ENCODE results near the gene NOG. TPM values are rescaled to one million over a fixed set of nuclear protein-coding genes. Genes with fewer than 3 reads are reported as not detected.
A peak's percentile ranks its signal among the peaks of the same experiment; 100 is the strongest.

NOG gene
- total and polyA plus RNA-seq, 2 donors = 1.3 TPM

DNA sequence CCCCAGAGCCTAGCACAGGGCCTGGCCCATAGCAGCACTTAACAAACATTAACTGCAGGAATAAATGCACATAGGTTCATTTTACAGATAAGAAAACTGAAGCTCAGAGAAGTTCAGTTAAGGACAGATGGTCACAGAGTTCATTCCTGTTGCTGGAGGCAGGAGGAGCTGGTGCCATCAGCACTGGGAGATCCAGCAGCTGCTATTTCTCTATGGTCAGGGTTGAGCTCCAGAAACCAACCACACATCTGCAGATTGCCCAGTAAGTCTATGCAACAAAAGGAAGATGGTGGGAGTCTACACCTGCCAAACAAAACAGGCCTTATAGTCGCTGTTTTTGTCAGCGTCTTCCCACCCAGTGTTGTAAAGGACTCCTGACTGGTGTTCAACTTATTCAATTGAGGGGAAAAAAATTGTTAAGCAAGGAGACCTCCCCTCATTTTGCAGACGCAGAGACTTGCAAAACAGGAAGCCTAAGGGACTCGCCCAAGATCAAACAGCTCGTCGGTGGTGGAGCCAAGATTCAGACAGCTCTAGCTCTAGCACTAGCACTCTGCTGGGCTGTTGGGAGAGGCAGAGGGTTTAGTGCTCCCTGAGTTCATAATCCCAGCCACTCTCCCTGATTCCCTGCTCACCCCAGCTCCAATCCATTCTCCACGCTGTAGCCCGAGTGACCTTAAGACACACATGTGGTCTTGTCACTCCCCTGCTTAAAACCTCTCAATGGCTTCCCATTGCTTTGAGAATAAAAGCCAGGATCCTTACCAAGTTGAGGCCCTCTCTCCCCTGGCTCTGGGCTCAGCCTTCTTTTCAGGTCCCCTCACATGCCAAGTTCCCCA, 9.0 kb downstream of the NOG start:
- peak in 5 of 9 donors; percentile 23 to 77 (median 37) for DNase-seq (ENCODE audit: low read depth in 6 of 9, low spot score in 9 of 9)
- no peaks in the 10 kb centered on the region for H3K36me3 ChIP-seq (ENCODE audit: control insufficient read depth in 2 of 2, insufficient read depth in 2 of 2, low read length in 1 of 2)
- H3K27me3 ChIP-seq (ENCODE audit: control insufficient read depth in 2 of 2, insufficient read depth in 1 of 2, low read length in 1 of 2) = peaks cover 14 to 20% of the 10 kb centered on the region in 2 donors
- no peaks in the 10 kb centered on the region for H3K9me3 ChIP-seq (ENCODE audit: control insufficient read depth in 2 of 2, insufficient read depth in 1 of 2, low read length in 1 of 2)
- H3K4me3 ChIP-seq (ENCODE audit: low read length in 2 of 2) = no peak overlapping the region
- peak overlapping the region; percentile 40 to 69 for H3K27ac ChIP-seq (ENCODE audit: low read depth in 1 of 2, low read length in 1 of 2)
- H3K4me1 ChIP-seq (ENCODE audit: control insufficient read depth in 2 of 2, insufficient read depth in 2 of 2, low read length in 2 of 2) = peaks cover 0 to 16% of the 10 kb centered on the region in 2 donors
- 80% methylated on average over 8 of the region's 8 CpGs for WGBS

DNA sequence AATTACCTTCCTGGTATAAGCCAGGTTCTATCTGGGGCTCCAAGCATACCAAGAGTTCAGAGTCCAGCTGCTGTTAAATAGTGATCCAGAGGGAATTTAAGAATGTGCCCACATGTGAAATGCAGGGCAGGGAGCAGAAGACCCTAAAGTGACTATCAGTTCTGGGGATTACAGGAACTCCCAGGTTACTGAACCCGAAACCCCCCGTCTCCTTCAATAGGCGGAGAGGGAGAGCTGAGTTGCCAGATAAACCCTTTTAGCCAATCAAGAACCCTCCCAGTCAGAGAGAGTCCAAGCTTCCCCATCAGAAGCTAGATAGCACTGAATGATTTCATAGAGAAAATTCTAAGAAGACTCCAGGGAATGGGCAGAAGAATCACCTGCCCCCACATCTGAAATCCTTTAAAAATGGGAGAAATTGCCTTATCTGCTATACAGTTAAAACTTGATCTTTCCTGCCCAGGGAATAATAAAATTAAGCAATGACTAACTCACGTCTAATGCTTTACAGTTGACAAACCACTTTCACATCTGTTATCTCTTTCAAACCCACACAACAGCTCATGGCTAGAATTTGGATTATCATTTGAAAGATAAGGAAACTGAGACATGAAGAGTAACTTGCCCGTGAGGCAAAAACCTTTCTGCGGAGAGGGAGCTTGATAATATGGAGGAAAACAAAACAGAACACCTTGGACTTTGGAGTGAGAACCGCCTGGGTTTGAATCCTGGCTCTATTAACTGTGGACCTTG, 10.2 kb downstream of the NOG start:
- Histone ChIP-seq H3K36me3 (ENCODE audit: control insufficient read depth in 2 of 2, insufficient read depth in 2 of 2, low read length in 1 of 2) (no peaks in the 10 kb centered on the region), H3K4me3 (ENCODE audit: low read length in 2 of 2) (no peak overlapping the region), H3K27me3 (ENCODE audit: control insufficient read depth in 2 of 2, insufficient read depth in 1 of 2, low read length in 1 of 2) (peaks cover 6 to 9% of the 10 kb centered on the region in 2 donors), H3K9me3 (ENCODE audit: control insufficient read depth in 2 of 2, insufficient read depth in 1 of 2, low read length in 1 of 2) (no peaks in the 10 kb centered on the region), H3K27ac (ENCODE audit: low read depth in 1 of 2, low read length in 1 of 2) (peak overlapping the region in 1 of 2 donors; percentile 18), H3K4me1 (ENCODE audit: control insufficient read depth in 2 of 2, insufficient read depth in 2 of 2, low read length in 2 of 2) (peaks cover 0 to 12% of the 10 kb centered on the region in 2 donors)
- DNase-seq (ENCODE audit: low read depth in 6 of 9, low spot score in 9 of 9) = no peak
- 72% methylated on average over 7 of the region's 7 CpGs for WGBS

DNA sequence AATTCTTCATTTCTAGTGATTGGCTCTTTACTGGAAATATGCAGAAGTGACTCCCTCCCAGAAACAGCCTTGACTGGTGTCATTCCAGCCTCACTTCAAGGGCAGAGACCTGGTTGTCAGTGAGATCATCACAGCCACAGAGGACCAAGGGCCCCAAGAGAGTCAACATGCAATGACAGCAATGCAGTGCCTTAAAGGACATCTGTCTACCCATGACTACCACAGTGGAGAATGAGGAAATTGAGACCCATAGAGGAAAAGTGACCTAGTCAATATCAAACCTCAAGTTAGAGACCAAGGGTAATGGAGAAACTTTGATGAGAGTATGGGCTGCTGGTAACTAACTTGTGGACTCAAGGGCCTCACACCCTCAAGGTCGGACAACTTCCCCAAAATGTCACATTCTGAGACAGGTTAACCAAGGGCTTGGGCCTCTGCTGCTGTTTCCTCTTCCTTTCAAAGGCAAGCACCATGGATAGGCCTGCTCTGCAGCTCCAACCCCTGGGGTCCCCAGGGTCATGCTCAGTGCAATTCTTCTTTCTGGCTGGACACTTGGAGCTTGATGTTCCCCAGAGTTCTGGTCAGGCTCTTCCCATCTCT, 11.3 kb downstream of the NOG start:
- H3K9me3 ChIP-seq (ENCODE audit: control insufficient read depth in 2 of 2, insufficient read depth in 1 of 2, low read length in 1 of 2) = no peaks in the 10 kb centered on the region
- peaks cover 0 to 4% of the 10 kb centered on the region in 2 donors for H3K27me3 ChIP-seq (ENCODE audit: control insufficient read depth in 2 of 2, insufficient read depth in 1 of 2, low read length in 1 of 2)
- 52% methylated on average over 1 of the region's 1 CpG for WGBS
- DNase-seq (ENCODE audit: low read depth in 6 of 9, low spot score in 9 of 9) = no peak
- H3K36me3 ChIP-seq (ENCODE audit: control insufficient read depth in 2 of 2, insufficient read depth in 2 of 2, low read length in 1 of 2) = no peaks in the 10 kb centered on the region
- H3K4me3 ChIP-seq (ENCODE audit: low read length in 2 of 2) = no peak overlapping the region
- peaks cover 0 to 12% of the 10 kb centered on the region in 2 donors for H3K4me1 ChIP-seq (ENCODE audit: control insufficient read depth in 2 of 2, insufficient read depth in 2 of 2, low read length in 2 of 2)
- no peak overlapping the region for H3K27ac ChIP-seq (ENCODE audit: low read depth in 1 of 2, low read length in 1 of 2)

DNA sequence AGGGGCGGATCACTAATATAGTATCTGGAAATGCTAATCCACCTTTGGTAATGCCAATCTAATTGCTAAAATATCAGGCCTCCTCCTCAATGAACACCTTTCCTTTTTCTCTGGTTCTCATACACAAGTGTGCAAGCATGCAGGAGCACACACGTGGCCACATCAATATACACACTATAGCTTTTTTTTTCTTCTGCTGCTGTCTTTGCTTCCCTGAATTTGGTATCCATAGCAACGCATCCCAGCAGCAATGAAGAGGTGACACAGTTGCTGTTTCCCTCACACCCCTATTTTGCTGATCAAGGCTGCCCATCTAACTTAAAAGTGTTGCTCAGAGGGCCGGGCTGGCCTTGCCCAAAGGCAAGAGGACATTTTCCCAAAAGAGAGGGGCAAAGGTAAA, 15.4 kb downstream of the NOG start:
- Histone ChIP-seq H3K4me3 (ENCODE audit: low read length in 2 of 2) (no peak overlapping the region), H3K36me3 (ENCODE audit: control insufficient read depth in 2 of 2, insufficient read depth in 2 of 2, low read length in 1 of 2) (no peaks in the 10 kb centered on the region), H3K9me3 (ENCODE audit: control insufficient read depth in 2 of 2, insufficient read depth in 1 of 2, low read length in 1 of 2) (no peaks in the 10 kb centered on the region), H3K27me3 (ENCODE audit: control insufficient read depth in 2 of 2, insufficient read depth in 1 of 2, low read length in 1 of 2) (no peaks in the 10 kb centered on the region), H3K4me1 (ENCODE audit: control insufficient read depth in 2 of 2, insufficient read depth in 2 of 2, low read length in 2 of 2) (no peaks in the 10 kb centered on the region), H3K27ac (ENCODE audit: low read depth in 1 of 2, low read length in 1 of 2) (no peak overlapping the region)
- 94% methylated on average over 4 of the region's 4 CpGs for WGBS
- DNase-seq (ENCODE audit: low read depth in 6 of 9, low spot score in 9 of 9) = no peak

DNA sequence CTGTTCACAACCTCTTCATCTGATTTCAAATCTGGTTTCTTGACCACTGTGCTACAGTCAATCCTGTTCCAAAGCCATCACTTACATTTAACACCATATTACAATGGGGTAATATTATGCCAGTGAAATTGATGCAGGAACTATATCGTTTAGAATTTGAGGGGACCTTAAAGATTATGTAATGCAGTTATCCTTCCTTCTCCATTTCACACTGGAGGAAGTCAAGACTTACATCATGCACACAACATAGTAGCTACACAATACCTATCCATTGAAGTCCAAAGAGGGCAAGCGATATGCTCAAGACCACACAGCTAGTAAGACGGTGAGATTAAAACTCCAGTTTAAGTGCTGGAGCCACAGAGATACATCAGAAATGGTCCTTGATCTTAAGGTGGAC, 16.8 kb downstream of the NOG start:
- WGBS = 75% methylated on average over 3 of the region's 3 CpGs
- Histone ChIP-seq H3K4me3 (ENCODE audit: low read length in 2 of 2) (no peak overlapping the region), H3K36me3 (ENCODE audit: control insufficient read depth in 2 of 2, insufficient read depth in 2 of 2, low read length in 1 of 2) (no peaks in the 10 kb centered on the region), H3K4me1 (ENCODE audit: control insufficient read depth in 2 of 2, insufficient read depth in 2 of 2, low read length in 2 of 2) (no peaks in the 10 kb centered on the region), H3K27me3 (ENCODE audit: control insufficient read depth in 2 of 2, insufficient read depth in 1 of 2, low read length in 1 of 2) (no peaks in the 10 kb centered on the region), H3K9me3 (ENCODE audit: control insufficient read depth in 2 of 2, insufficient read depth in 1 of 2, low read length in 1 of 2) (no peaks in the 10 kb centered on the region), H3K27ac (ENCODE audit: low read depth in 1 of 2, low read length in 1 of 2) (no peak overlapping the region)
- no peak for DNase-seq (ENCODE audit: low read depth in 6 of 9, low spot score in 9 of 9)

DNA sequence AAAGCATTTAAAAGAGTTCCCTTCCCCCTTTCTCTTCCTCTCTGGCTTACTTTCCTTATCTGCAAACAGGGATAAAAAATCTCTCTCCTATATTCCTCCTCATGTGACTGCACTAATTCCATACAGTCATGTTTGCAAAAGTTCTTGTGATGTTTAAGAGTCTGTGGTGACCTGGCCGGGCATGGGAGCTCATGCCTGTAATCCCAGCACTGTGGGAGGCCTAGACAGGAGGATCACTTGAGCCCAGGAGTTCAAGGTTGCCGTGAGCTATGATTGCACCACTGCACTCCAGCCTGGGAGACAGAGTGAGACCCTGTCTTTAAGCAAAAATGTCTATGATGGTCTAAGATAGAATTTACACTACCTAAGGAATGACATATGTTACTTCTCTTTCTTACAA, 19.6 kb downstream of the NOG start:
- 93% methylated on average over 2 of the region's 2 CpGs for WGBS
- Histone ChIP-seq H3K9me3 (ENCODE audit: control insufficient read depth in 2 of 2, insufficient read depth in 1 of 2, low read length in 1 of 2) (no peaks in the 10 kb centered on the region), H3K4me3 (ENCODE audit: low read length in 2 of 2) (no peak overlapping the region), H3K36me3 (ENCODE audit: control insufficient read depth in 2 of 2, insufficient read depth in 2 of 2, low read length in 1 of 2) (no peaks in the 10 kb centered on the region), H3K27me3 (ENCODE audit: control insufficient read depth in 2 of 2, insufficient read depth in 1 of 2, low read length in 1 of 2) (no peaks in the 10 kb centered on the region), H3K4me1 (ENCODE audit: control insufficient read depth in 2 of 2, insufficient read depth in 2 of 2, low read length in 2 of 2) (no peaks in the 10 kb centered on the region), H3K27ac (ENCODE audit: low read depth in 1 of 2, low read length in 1 of 2) (no peak overlapping the region)
- no peak for DNase-seq (ENCODE audit: low read depth in 6 of 9, low spot score in 9 of 9)

DNA sequence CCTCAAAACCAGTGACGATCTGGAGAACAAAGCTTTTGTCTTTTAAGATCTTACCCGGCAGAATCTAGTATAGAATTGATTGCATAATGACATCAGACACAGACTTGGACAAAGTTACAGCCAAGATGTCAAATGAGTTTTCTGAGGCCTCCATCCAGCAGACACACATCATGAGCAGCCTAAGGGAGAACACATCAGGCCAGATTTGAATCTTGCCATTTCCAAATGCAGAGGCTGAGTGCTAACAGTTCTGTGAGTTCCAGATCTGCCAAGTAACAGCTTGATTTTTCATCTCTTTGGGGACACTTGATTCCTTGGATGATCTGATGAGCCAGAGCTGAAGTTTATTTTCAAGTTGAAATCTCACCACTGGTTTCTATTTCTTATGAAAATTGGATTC, 21.0 kb downstream of the NOG start:
- Histone ChIP-seq H3K27ac (ENCODE audit: low read depth in 1 of 2, low read length in 1 of 2) (no peak overlapping the region), H3K4me3 (ENCODE audit: low read length in 2 of 2) (no peak overlapping the region), H3K27me3 (ENCODE audit: control insufficient read depth in 2 of 2, insufficient read depth in 1 of 2, low read length in 1 of 2) (no peaks in the 10 kb centered on the region), H3K36me3 (ENCODE audit: control insufficient read depth in 2 of 2, insufficient read depth in 2 of 2, low read length in 1 of 2) (no peaks in the 10 kb centered on the region), H3K4me1 (ENCODE audit: control insufficient read depth in 2 of 2, insufficient read depth in 2 of 2, low read length in 2 of 2) (no peaks in the 10 kb centered on the region), H3K9me3 (ENCODE audit: control insufficient read depth in 2 of 2, insufficient read depth in 1 of 2, low read length in 1 of 2) (peaks cover 0 to under 1% of the 10 kb centered on the region in 2 donors)
- no peak for DNase-seq (ENCODE audit: low read depth in 6 of 9, low spot score in 9 of 9)
- WGBS = 99% methylated on average over 2 of the region's 2 CpGs

DNA sequence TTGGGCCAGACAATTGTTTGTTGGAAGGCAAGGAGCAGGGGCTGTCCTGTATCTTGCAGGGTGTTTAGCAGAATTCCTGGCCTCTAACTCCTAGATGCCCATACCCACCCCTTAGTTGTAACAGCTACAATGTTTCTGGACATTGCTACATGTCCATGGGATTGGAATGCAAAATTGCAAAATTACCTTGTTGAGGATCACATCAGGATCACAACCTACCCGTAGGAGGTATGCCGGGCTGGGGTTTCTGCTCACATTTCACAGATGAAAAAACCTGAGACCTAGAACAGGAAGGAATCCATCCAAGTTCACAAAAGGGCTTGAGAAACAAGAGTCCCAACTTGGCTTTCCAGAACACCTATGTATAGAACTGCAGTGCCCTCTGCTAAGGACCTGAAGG, 22.7 kb downstream of the NOG start:
- DNase-seq (ENCODE audit: low read depth in 6 of 9, low spot score in 9 of 9) = no peak
- Histone ChIP-seq H3K9me3 (ENCODE audit: control insufficient read depth in 2 of 2, insufficient read depth in 1 of 2, low read length in 1 of 2) (peaks cover 0 to 4% of the 10 kb centered on the region in 2 donors), H3K36me3 (ENCODE audit: control insufficient read depth in 2 of 2, insufficient read depth in 2 of 2, low read length in 1 of 2) (no peaks in the 10 kb centered on the region), H3K27me3 (ENCODE audit: control insufficient read depth in 2 of 2, insufficient read depth in 1 of 2, low read length in 1 of 2) (no peaks in the 10 kb centered on the region), H3K4me1 (ENCODE audit: control insufficient read depth in 2 of 2, insufficient read depth in 2 of 2, low read length in 2 of 2) (no peaks in the 10 kb centered on the region), H3K4me3 (ENCODE audit: low read length in 2 of 2) (no peak overlapping the region), H3K27ac (ENCODE audit: low read depth in 1 of 2, low read length in 1 of 2) (no peak overlapping the region)
- WGBS = 96% methylated on average over 2 of the region's 2 CpGs

DNA sequence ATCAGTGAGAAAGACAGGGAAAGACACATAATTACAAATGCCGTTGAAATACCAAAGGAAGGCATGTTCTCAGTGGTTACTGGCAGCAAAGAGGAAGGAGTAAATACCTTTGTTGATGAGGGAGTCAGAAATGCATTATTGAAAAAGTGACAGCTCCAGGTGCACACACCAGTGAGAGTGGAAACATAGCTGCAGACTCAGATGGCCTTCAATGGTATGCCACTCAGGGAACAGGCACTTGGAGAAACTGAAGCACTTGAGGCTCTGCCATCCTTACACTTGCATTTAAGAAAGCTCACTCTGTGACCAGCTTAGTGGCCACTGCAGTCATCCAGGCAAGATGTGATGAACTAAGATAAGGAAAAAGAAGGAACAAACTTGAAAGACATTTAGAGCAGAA, 29.9 kb downstream of the NOG start:
- Histone ChIP-seq H3K9me3 (ENCODE audit: control insufficient read depth in 2 of 2, insufficient read depth in 1 of 2, low read length in 1 of 2) (peaks cover 0 to 4% of the 10 kb centered on the region in 2 donors), H3K4me3 (ENCODE audit: low read length in 2 of 2) (no peak overlapping the region), H3K4me1 (ENCODE audit: control insufficient read depth in 2 of 2, insufficient read depth in 2 of 2, low read length in 2 of 2) (no peaks in the 10 kb centered on the region), H3K36me3 (ENCODE audit: control insufficient read depth in 2 of 2, insufficient read depth in 2 of 2, low read length in 1 of 2) (no peaks in the 10 kb centered on the region), H3K27me3 (ENCODE audit: control insufficient read depth in 2 of 2, insufficient read depth in 1 of 2, low read length in 1 of 2) (no peaks in the 10 kb centered on the region), H3K27ac (ENCODE audit: low read depth in 1 of 2, low read length in 1 of 2) (no peak overlapping the region)
- no peak for DNase-seq (ENCODE audit: low read depth in 6 of 9, low spot score in 9 of 9)
- 53% methylated on average over 1 of the region's 1 CpG for WGBS

All from thymus (tissue), 11 donors.